PC-3 (cell line): ENCODE data around the gene CDK18. TPM values are rescaled to one million over a fixed set of nuclear protein-coding genes. Genes with fewer than 3 reads are reported as not detected.

ENCODE experiments used
- ATAC-seq: fragments of 200-7000 bp; cut with Tn5 transposase; 2 replicates; pipeline ENCODE4 v1.9.1; 2020; ENCODE audit warnings: mild to moderate bottlenecking, moderate library complexity
- BruUV-seq: library from RNA; stranded (reverse); fragments of 400-500 nt; replicated peaks from 2 replicates; lab custom pipeline; 2021; lab: Mats Ljungman, UMichigan
- CTCF ChIA-PET: fragments of 300-600 bp; sonication (Branson Sonifier 250); formaldehyde crosslinking; loops from one replicate; lab custom pipeline; 2022; ENCODE audit warnings: antibody characterized with exemption; lab: Charles Lee
- POLR2A ChIA-PET: fragments of 300-600 bp; sonication (Branson Sonifier 250); formaldehyde crosslinking; loops from one replicate; lab custom pipeline; 2022; ENCODE audit warnings: antibody characterized with exemption; ENCODE audit not compliant: unreplicated experiment; lab: Charles Lee
- DNase-seq: peaks from one replicate; pipeline ENCODE4 v3.0.0-alpha.2; 2015
- H2AFZ ChIP-seq: fragments of 300-600 bp; sonication (generic); 2 replicates; pipeline ENCODE4 v1.6.0; 2016; ENCODE audit warnings: antibody characterized with exemption, low read length
- H3F3A ChIP-seq: fragments of 300-600 bp; sonication (generic); one replicate; pipeline ENCODE4 v1.6.0; 2017; ENCODE audit warnings: antibody characterized with exemption, low read length, control low read depth, mild to moderate bottlenecking; ENCODE audit not compliant: unreplicated experiment
- H3K27ac ChIP-seq: fragments of 300-600 bp; sonication (generic); 2 replicates; pipeline ENCODE4 v1.5.1; 2016; ENCODE audit warnings: mild to moderate bottlenecking, low read length
- H3K27me3 ChIP-seq: fragments of 300-600 bp; sonication (generic); 2 replicates; pipeline ENCODE4 v1.6.1; 2016; ENCODE audit warnings: low read length, mixed read lengths
- H3K36me3 ChIP-seq: fragments of 300-600 bp; sonication (generic); 2 replicates; pipeline ENCODE4 v1.6.1; 2016; ENCODE audit warnings: low read depth, mixed run types, low read length, mixed read lengths
- H3K4me1 ChIP-seq: fragments of 300-600 bp; sonication (generic); 2 replicates; pipeline ENCODE4 v1.5.1; 2016; ENCODE audit warnings: low read length; ENCODE audit not compliant: insufficient read depth
- H3K4me2 ChIP-seq: fragments of 300-600 bp; sonication (generic); 2 replicates; pipeline ENCODE4 v1.6.0; 2016; ENCODE audit warnings: low read length
- H3K4me3 ChIP-seq: fragments of 300-600 bp; sonication (generic); 2 replicates; pipeline ENCODE4 v1.5.1; 2016; ENCODE audit warnings: mild to moderate bottlenecking, low read length, mixed read lengths
- H3K79me2 ChIP-seq: fragments of 300-600 bp; sonication (generic); 2 replicates; pipeline ENCODE4 v1.6.1; 2017; ENCODE audit warnings: low read length, mixed read lengths
- H3K9ac ChIP-seq: fragments of 300-600 bp; sonication (generic); 2 replicates; pipeline ENCODE4 v1.6.0; 2016; ENCODE audit warnings: mild to moderate bottlenecking, low read length
- H3K9me2 ChIP-seq: fragments of 300-600 bp; sonication (generic); replicated peaks from 2 replicates; pipeline ENCODE4 v1.6.1; 2016; ENCODE audit warnings: mixed run types, low read length, mixed read lengths
- H3K9me3 ChIP-seq: fragments of 300-600 bp; sonication (generic); 2 replicates; pipeline ENCODE4 v1.6.1; 2016; ENCODE audit warnings: low read length, mixed read lengths
- H4K20me1 ChIP-seq: fragments of 300-600 bp; sonication (generic); 2 replicates; pipeline ENCODE4 v1.6.1; 2016; ENCODE audit warnings: low read length, mixed read lengths
- EZH2 ChIP-seq: fragments of 300-600 bp; sonication (generic); IDR thresholded peaks from one replicate; pipeline ENCODE4 v1.6.1; 2017; ENCODE audit warnings: antibody characterized with exemption, mild to moderate bottlenecking, low read length; ENCODE audit not compliant: unreplicated experiment
- EZH2phosphoT487 ChIP-seq: fragments of 300-600 bp; sonication (generic); IDR thresholded peaks from 2 replicates; pipeline ENCODE4 v1.6.1; 2018; ENCODE audit warnings: mild to moderate bottlenecking, antibody characterized with exemption, low read length, borderline replicate concordance
- intact Hi-C: fragments of 100-400 bp; cut with micrococcal nuclease; formaldehyde crosslinking; loops from 2 replicates; pipeline ENCODE4 v1.9.0; 2023
- total RNA-seq: library from RNA; depleted of rRNA; stranded (reverse); fragments of >200 nt; gene quantifications from 2 replicates; pipeline ENCODE4 v1.2.3, GENCODE V29; 2014; rRNA removed
- TF ChIP-seq, protein P1 (sequence below): fragments of 300-600 bp; sonication (generic); conservative IDR thresholded peaks from 2 replicates; pipeline ENCODE4 v1.5.1; 2017; ENCODE audit warnings: antibody characterized with exemption, low read depth, mild to moderate bottlenecking, low read length

Gene CDK18
- total RNA-seq, 1 experiment from 2014 or later, result 13.2 TPM

DNA sequence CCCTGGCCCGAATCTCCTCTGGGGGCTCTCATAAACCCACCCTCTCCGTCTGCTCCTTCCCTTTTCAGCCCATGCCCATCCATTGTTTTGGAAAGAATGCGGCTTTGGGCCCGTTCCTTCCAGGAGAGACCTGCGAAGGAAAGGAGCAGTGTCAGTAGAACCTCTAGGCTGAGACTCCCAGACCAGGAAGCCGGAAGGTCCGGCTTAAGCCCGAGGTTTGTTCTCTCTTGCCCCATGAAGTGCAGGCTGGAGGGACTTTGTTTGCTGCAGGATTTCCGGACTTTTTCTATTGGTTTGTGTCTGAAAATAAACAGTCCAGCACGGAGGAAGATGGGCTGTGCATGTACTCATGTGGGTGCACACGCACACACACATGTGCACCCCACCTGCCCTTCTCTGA is 77.6 kb downstream of the CDK18 start:
- Histone ChIP-seq H3K9me3 (no peaks in the 10 kb centered on the region), H2AFZ (no peak overlapping the region), H3K79me2 (no peaks in the 10 kb centered on the region), H3K9me2 (no peaks in the 10 kb centered on the region), H4K20me1 (no peaks in the 10 kb centered on the region), H3K27ac (no peak overlapping the region), H3F3A (no peaks in the 10 kb centered on the region), H3K36me3 (no peaks in the 10 kb centered on the region), H3K4me1 (peaks cover 25% of the 10 kb centered on the region), H3K4me3 (no peak overlapping the region), H3K27me3 (no peaks in the 10 kb centered on the region), H3K9ac (no peak overlapping the region), H3K4me2 (no peak overlapping the region)
- DNase-seq (no peak), ATAC-seq (no peak)
- intact Hi-C loops, result no loop called here
- ChIA-PET POLR2A (no interaction called here), CTCF (no interaction called here)
- TF ChIP-seq, protein P1, sequence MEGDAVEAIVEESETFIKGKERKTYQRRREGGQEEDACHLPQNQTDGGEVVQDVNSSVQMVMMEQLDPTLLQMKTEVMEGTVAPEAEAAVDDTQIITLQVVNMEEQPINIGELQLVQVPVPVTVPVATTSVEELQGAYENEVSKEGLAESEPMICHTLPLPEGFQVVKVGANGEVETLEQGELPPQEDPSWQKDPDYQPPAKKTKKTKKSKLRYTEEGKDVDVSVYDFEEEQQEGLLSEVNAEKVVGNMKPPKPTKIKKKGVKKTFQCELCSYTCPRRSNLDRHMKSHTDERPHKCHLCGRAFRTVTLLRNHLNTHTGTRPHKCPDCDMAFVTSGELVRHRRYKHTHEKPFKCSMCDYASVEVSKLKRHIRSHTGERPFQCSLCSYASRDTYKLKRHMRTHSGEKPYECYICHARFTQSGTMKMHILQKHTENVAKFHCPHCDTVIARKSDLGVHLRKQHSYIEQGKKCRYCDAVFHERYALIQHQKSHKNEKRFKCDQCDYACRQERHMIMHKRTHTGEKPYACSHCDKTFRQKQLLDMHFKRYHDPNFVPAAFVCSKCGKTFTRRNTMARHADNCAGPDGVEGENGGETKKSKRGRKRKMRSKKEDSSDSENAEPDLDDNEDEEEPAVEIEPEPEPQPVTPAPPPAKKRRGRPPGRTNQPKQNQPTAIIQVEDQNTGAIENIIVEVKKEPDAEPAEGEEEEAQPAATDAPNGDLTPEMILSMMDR, result no peak
- TF ChIP-seq EZH2 (no peak), EZH2phosphoT487 (no peak)
- BruUV-seq, result no TSS peak

Other genes starting within 250 kb of the CDK18 start
- 3.8 and 4.8 TPM in 2 replicates for gene NUAK2, start 182.9 kb upstream of the CDK18 start, total RNA-seq
- not detected in 2 replicates for gene KLHDC8A, start 147.7 kb upstream of the CDK18 start, total RNA-seq
- 4.0 TPM in 1 of 2 replicates, not detected in the other for gene LEMD1, start 82.6 kb upstream of the CDK18 start, total RNA-seq
- gene BLACAT1, start 48.6 kb upstream of the CDK18 start, total RNA-seq, result 1.5 and 1.6 TPM in 2 replicates
- gene ELK4, start 127.3 kb downstream of the CDK18 start, total RNA-seq, result 16.3 and 16.4 TPM in 2 replicates
- 33.2 and 37.6 TPM in 2 replicates for gene SLC45A3, start 175.8 kb downstream of the CDK18 start, total RNA-seq
- 101 and 122 TPM in 2 replicates for gene NUCKS1, start 245.5 kb downstream of the CDK18 start, total RNA-seq